MG63 (cell line): ENCODE data around the gene TSPAN12. TPM values are rescaled to one million over a fixed set of nuclear protein-coding genes. Genes with fewer than 3 reads are reported as not detected.
A peak's percentile ranks its signal among the peaks of the same experiment; 100 is the strongest.

Experiments
- DNase-seq: peaks from one replicate; pipeline ENCODE4 v3.0.0-alpha.2; 2020
- H3K27me3 ChIP-seq: fragments of 250-450 bp; sonication (Bioruptor Pico); 2 replicates; pipeline ENCODE4 v1.5.1; 2020; ENCODE audit warnings: mild to moderate bottlenecking, moderate library complexity
- H3K36me3 ChIP-seq: fragments of 250-450 bp; sonication (Bioruptor Pico); 2 replicates; pipeline ENCODE4 v1.5.1; 2020; ENCODE audit warnings: mild to moderate bottlenecking, moderate library complexity
- H3K4me3 ChIP-seq: fragments of 250-450 bp; sonication (Bioruptor Pico); 2 replicates; pipeline ENCODE4 v1.5.1; 2020; ENCODE audit warnings: mild to moderate bottlenecking, moderate library complexity
- H3K9me3 ChIP-seq: fragments of 250-450 bp; sonication (Bioruptor Pico); 2 replicates; pipeline ENCODE4 v1.5.1; 2020; ENCODE audit warnings: mild to moderate bottlenecking, moderate library complexity
- total RNA-seq: library from RNA; depleted of rRNA; stranded (reverse); fragments of >200 nt; shearing (Covaris generic); gene quantifications from 2 replicates; pipeline ENCODE4 v1.2.3, GENCODE V29; 2014; ENCODE audit warnings: low replicate concordance

Gene TSPAN12
- total RNA-seq, 1 experiment from 2014 or later, result 3.1 TPM

DNA sequence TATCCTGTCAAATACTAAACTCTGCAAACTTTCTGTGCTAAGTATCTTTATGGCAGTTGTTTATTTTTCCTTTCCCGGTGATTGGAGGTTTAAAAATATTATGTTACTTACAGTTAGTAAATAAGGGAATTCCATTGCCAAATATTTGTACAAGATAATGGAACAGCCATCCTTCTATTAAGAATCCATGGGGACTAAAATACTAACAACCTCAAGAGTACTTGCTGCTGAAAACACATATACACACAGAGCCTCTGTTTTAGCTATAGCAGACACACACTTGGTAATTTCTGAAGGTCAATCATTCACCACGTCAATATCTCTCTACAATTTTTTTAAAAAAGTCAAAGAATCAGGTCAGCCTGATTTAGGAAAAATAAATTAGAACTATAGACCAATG, 32.4 kb downstream of the TSPAN12 start:
- H3K4me3 ChIP-seq, result no peak overlapping the region
- no peaks in the 10 kb centered on the region for H3K9me3 ChIP-seq
- no peak for DNase-seq
- no peaks in the 10 kb centered on the region for H3K36me3 ChIP-seq
- no peaks in the 10 kb centered on the region for H3K27me3 ChIP-seq

DNA sequence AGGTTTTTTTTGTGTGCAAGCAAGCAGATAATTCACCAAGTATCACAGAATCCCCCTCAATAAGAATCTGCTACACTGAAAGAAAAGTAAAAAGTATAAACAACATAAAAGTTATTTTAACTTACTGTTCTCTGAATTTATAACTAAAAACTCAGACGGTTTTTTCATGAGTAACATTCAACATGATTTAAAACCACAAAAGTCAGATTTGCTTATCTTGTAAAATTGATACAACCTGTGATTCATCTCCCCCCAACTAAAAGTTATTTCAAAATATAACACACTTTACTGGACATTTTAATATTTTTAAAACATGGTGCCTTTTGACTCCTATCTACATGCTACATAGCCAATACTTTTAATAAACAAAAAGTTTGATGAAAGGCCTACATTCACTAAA, 32.8 kb downstream of the TSPAN12 start:
- DNase-seq, result no peak
- H3K36me3 ChIP-seq, result no peaks in the 10 kb centered on the region
- no peak overlapping the region for H3K4me3 ChIP-seq
- H3K9me3 ChIP-seq, result no peaks in the 10 kb centered on the region
- no peaks in the 10 kb centered on the region for H3K27me3 ChIP-seq

DNA sequence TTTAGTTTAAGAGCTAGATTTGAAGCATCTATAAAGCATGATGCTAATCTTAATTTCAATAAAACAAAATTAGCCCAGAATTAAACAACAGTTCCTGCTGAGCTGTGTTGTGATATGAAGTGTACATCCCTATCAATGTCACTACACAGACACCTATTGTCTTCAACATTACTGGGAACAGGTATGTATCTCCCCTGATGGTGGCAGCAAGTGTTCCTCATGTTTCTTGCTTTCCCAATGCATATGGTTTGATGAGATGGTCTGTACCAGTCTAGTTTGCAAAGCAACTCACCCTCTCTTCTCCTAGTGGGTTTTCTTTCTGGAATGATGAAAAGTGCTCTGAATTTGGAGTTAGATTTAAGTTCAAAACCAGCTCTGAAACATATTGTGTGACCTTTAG, 38.1 kb downstream of the TSPAN12 start:
- Histone ChIP-seq H3K36me3 (no peaks in the 10 kb centered on the region), H3K9me3 (no peaks in the 10 kb centered on the region), H3K4me3 (no peak overlapping the region), H3K27me3 (no peaks in the 10 kb centered on the region)
- DNase-seq, result no peak

DNA sequence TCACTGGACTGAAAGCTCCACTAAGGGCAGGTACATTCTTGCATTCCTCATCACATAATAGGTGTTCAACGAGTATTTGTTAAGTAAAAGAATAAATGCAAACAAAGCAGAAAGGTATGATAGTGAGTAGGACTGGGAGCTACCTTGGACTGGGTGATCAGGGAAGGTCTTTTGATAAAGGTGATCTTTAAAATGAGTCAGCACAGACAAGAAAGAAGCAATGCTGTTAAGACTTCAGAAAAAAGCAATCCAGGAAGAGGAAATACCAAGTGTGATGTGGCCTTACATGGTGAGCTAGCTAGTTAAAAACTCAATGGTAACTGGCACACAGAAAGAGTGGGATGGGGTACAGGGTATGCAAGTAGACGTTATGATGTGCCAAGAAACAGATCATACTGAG, 40.1 kb downstream of the TSPAN12 start:
- Histone ChIP-seq H3K4me3 (no peak overlapping the region), H3K9me3 (no peaks in the 10 kb centered on the region), H3K27me3 (no peaks in the 10 kb centered on the region), H3K36me3 (no peaks in the 10 kb centered on the region)
- DNase-seq, result no peak

DNA sequence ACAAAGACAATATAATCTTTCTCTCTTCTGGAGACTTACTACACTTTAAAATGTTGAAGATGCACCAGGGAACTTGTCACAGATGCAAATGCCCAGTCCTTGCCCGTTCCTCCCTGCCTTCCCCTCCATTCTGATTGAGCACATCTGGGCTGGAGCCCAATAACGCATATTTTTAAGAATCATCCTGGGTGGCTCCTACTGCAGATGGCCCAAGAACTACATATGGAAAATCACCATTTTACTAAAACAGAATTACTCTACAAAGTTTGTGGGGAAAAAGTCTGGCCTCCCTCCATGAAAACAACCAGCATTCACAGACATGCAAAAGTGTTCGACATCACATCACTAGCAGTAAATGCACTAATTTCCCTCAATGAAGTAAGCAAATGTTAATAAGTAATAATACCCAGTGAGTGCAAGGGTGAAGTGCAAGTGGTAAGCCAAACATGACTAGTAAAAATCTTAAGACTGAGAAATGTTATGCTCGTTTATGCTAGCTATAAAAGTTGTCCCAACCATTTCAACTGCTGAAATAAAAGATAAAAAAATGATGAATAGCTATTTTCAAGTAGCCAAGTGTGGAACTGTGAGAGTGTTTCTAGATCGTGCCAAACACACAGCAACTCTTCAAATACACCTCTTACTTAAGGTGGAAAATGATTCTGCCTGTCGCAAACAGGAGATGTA, 43.5 kb downstream of the TSPAN12 start:
- Histone ChIP-seq H3K9me3 (no peaks in the 10 kb centered on the region), H3K36me3 (no peaks in the 10 kb centered on the region), H3K4me3 (no peak overlapping the region), H3K27me3 (no peaks in the 10 kb centered on the region)
- DNase-seq, result no peak

DNA sequence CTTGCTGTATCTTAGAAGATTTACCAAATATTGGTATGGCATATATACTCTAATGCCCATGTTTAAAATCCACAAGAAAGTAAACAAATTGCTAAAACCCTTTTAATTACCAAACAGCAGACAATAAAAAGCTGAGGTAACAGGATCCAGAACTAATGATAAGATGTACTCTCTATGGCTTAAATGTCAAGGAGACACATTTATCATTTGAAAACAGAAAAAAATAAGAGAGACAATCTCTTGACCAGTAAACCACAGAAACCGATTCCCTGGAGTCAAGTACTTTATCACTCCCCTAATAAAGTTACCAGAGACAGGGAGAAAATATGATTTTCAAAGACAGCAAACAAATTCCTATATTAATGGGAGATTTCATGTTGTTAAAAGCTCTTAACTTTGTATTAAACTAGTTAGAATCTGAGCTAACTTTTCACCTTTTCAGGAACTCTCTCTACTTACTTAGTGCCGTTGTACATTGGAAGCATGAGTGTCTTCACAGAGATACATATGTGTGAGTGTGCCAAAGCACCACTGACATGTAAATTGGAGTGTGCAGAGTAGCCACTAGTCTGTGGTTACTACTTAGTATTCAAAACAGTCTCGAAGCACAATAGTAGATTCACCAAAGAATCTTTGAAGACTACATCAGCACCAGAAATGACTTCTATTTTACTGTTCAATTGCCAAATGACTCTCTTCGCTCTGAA, 44.2 kb downstream of the TSPAN12 start:
- DNase-seq, result no peak
- H3K9me3 ChIP-seq, result no peaks in the 10 kb centered on the region
- H3K36me3 ChIP-seq, result no peaks in the 10 kb centered on the region
- no peaks in the 10 kb centered on the region for H3K27me3 ChIP-seq
- no peak overlapping the region for H3K4me3 ChIP-seq

DNA sequence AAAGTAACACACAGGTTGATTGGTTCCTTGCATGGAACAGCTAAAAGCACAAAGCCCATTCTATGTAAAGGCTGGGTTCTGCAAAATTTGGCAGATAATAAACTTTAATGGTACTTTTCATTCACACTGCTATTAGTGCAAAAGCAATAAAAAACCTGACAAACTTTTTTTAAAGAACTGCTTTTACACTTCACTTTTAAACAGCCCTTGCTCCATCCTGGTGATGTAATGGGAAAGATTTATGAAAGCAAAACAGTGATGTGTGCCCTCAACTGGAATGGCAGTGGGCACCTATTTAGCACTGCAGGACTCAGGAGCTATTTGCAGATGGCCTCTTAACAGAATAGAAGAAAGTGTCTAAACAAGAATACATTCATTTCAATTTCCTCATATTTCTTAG, 44.9 kb downstream of the TSPAN12 start:
- DNase-seq, result no peak
- Histone ChIP-seq H3K27me3 (no peaks in the 10 kb centered on the region), H3K4me3 (no peak overlapping the region), H3K36me3 (no peaks in the 10 kb centered on the region), H3K9me3 (no peaks in the 10 kb centered on the region)

DNA sequence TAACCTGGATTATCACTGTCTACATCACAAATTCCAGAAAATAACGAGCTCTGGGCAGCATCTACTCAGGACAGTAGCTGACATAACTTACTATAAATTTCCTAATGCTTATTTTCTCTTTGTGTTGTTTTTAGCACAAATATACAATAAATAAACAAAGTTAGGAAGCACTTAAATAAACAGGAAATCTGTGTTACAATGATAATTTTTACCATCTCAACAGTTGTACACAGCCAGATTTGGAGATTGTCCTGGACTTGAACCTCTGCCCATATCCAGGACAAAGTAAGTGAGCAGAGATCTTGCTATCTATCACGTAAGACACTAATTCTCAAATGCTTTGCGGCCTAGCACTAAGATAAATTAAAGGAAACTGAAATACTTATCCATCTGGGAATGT, 48.7 kb downstream of the TSPAN12 start:
- Histone ChIP-seq H3K27me3 (no peaks in the 10 kb centered on the region), H3K4me3 (no peak overlapping the region), H3K36me3 (no peaks in the 10 kb centered on the region), H3K9me3 (no peaks in the 10 kb centered on the region)
- DNase-seq, result no peak

DNA sequence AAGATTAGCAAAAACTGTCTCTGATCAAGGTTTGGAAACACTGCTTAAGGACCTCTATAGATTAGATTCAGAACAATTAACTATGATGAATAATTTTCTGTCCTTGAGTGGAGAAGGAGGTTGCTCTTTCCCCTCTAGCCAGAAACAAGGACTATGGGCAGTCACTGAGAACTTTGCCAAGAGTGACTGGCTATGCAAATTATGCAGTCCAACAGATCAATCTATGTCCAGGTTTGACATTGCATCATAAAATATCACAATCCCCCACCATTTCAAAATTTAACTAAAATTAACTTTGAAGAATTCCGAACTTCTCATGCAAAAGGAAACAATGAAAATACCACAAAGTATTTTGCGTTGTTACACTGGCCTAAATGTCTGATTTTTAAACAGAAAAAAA, 50.6 kb downstream of the TSPAN12 start:
- H3K4me3 ChIP-seq, result no peak overlapping the region
- no peak for DNase-seq
- H3K27me3 ChIP-seq, result no peaks in the 10 kb centered on the region
- H3K36me3 ChIP-seq, result no peaks in the 10 kb centered on the region
- H3K9me3 ChIP-seq, result no peaks in the 10 kb centered on the region

DNA sequence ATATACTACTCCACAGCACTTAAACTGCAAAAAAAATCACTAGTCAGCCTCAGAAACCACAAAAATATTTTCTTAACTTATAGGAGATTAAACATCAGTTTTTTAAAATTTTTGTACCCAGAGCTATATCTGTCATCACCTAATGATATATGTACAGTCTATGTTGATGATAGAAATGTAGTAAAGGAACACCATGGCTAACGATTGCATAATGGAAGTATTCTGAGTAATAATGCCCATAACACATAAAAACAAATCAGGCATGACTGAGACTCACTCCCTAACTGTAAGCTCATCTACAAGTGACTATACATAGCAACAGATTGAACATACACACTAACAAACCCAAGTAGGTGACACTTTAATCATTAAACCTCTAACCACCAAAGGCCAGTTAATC, 51.3 kb downstream of the TSPAN12 start:
- no peak for DNase-seq
- H3K4me3 ChIP-seq, result no peak overlapping the region
- H3K36me3 ChIP-seq, result no peaks in the 10 kb centered on the region
- no peaks in the 10 kb centered on the region for H3K9me3 ChIP-seq
- H3K27me3 ChIP-seq, result no peaks in the 10 kb centered on the region

DNA sequence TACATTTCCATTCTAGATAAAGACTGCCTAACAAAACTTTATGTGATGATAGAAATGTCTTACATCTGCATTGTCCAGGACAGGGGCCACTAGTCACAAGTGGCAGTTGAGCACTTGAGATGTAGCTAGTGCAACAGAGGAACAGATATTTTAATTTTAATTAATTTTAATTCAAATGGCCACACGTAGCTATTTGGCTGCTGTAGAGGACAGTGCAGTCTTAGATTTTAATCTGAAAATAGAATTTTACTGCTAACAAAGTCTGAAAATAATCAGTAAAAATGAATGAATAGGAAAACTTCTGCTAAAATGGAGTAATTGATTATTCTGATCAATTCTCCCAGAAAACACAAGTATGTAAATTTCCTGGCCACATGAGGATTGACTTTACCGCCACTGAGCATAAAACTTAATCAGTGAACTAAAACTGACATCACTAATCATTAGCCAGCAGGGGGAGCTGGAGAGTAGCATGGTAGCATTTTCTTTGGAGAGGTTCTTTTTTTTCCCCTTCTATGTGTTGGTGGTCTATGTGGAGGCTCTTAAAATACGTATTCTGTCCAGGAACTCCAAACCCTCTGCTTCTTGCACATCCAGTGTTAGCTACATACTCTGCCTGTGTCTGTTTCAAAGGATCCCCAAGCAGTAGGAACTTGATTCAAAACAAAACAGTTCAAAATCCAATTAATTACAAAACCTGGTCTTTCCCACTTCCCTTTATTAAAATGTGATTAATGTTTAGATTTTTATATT, 52.1 kb downstream of the TSPAN12 start:
- Histone ChIP-seq H3K27me3 (no peaks in the 10 kb centered on the region), H3K9me3 (no peaks in the 10 kb centered on the region), H3K4me3 (no peak overlapping the region), H3K36me3 (no peaks in the 10 kb centered on the region)
- peak; percentile 4 for DNase-seq

DNA sequence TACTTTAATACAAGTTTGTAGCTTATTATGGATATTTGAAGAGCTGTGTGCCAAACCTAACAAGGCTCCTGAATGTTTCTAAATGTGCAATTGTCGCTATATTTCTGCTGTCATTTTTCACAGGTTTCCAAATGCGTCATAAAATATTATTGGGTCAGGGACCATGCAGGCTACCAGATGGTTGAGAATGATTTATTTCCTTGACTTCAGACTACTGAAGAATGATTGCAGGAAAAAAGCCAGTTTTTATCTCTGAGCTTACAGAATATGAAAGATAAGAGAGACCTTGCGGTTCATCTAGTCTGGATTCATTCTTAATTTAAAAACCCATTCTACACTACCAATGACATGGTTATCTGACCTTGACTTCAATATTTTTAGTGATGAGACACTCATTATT, 55.2 kb downstream of the TSPAN12 start:
- Histone ChIP-seq H3K27me3 (no peaks in the 10 kb centered on the region), H3K9me3 (no peaks in the 10 kb centered on the region), H3K36me3 (no peaks in the 10 kb centered on the region), H3K4me3 (no peak overlapping the region)
- DNase-seq, result no peak

DNA sequence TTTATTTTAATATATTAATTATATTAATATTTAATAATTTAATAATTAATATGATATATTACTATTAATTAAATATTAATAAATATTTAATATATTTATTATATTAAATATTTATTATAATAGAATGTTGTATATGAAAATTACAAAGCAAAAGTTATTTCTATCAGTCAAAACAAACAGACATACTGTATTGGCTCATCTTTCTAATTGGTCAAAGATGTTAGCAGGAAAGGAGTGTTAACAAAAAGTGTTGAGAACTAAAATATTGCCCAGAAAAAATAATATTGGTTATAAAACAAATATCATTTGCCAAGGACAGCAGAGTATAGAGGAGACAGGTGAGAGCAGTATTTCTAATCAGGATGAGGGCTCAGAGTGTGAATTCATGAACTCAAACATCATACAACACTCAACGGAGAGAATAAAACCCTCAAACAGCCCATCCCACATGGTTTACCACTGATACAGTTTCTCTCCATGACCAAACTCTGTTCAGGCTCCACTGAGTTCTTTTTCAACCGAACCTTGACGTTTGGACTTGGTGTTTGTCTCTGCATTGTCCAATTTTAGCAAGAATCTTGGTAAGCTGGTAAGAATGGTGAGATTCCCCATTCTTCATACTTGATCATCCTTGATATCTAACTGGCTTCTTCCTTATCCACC, 58.0 kb downstream of the TSPAN12 start:
- Histone ChIP-seq H3K9me3 (no peaks in the 10 kb centered on the region), H3K27me3 (no peaks in the 10 kb centered on the region), H3K4me3 (no peak overlapping the region), H3K36me3 (no peaks in the 10 kb centered on the region)
- no peak for DNase-seq

DNA sequence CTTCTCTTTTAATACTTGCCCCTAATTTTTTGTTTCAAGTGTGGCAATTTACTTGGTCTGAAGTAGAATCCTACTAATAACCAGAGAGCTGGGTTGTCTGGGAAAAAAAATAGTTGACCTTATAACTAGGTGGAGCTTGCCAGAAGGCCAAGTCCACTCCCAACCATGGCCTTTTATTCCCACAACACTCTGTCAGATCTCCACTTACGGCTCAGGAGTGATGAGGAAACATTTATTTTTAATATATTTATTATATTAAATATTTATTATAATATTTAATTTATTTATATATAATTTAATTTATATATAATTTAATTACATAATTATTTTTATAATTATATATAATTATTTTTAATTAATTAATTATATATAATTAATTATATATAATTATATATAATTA, 58.8 kb downstream of the TSPAN12 start:
- Histone ChIP-seq H3K4me3 (no peak overlapping the region), H3K27me3 (no peaks in the 10 kb centered on the region), H3K36me3 (no peaks in the 10 kb centered on the region), H3K9me3 (no peaks in the 10 kb centered on the region)
- DNase-seq, result no peak

DNA sequence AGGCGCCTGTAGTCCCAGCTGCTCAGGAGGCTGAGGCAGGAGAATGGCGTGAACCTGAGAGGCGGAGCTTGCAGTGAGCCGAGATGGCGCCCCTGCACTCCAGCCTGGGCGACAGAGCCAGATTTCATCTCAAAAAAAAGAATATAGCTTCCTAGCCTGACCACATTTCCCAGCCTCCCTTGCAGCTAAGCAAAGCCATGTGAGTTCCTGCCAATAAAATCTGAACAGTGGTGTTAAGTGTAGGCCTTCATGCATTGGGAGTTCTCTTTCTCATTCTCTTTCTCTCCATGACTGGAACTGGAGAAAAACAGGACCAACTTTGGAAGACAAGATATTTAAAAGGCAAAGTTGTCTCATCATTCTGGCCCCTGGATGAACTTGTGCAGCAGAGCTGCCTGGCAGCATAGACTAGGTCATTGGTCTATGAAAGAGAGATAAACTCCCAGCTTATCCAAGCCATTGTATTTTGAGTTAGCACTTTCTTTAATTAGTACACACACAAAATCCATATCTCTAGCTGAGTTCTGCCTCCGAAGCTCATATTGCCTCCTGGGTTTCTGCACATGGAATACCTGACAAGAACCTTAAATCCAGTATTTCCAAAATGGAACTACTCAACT, 60.8 kb downstream of the TSPAN12 start:
- DNase-seq, result no peak
- Histone ChIP-seq H3K4me3 (no peak overlapping the region), H3K9me3 (no peaks in the 10 kb centered on the region), H3K36me3 (no peaks in the 10 kb centered on the region), H3K27me3 (no peaks in the 10 kb centered on the region)

DNA sequence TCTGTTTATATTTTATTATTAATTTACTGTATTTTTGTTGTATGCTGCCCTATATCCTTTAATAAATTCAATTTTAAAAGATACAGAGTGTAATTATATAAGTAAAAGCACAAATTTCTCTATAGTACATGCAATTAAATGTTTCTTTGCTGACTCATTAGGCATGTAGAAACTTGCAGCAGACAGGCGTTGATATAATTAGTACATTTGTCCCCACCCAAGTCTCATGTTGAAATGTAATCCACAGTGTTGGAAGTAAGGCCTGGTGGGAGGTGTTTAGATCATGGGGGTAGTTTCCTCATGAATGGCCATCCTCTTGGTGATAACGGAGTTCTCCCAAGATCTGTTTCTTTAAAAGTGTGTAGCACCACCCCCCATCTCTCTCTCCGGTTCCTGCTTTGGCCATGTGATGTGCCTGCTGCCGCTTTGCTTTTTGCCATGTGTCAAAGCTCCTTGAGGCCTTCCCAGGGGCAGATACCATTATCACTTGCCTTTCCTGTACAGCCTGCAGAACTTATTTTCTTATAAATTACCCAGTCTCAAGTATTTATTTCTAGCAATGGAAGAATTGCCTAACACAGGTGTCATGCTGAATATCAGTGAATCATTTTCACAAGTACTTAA, 63.7 kb downstream of the TSPAN12 start:
- Histone ChIP-seq H3K9me3 (no peaks in the 10 kb centered on the region), H3K27me3 (no peaks in the 10 kb centered on the region), H3K4me3 (no peak overlapping the region), H3K36me3 (no peaks in the 10 kb centered on the region)
- no peak for DNase-seq
